Activated B cell treated with CpG ODN at 0.5 μM for 24 hours (primary cell): ENCODE data around the gene DLGAP1. TPM values are rescaled to one million over a fixed set of nuclear protein-coding genes. Genes with fewer than 3 reads are reported as not detected.

Experiments used
- ATAC-seq: fragments of 200-7000 bp; cut with Tn5 transposase; one replicate; pipeline ENCODE4 v1.10.0; 2021; ENCODE audit warnings: low read depth, mild to moderate bottlenecking, moderate library complexity
- CTCF ChIA-PET: fragments of 350-600 bp; sonication (Branson Sonifier 250); formaldehyde crosslinking; loops from one replicate; lab custom pipeline; 2021; ENCODE audit warnings: antibody characterized with exemption; lab: Charles Lee
- POLR2A ChIA-PET: fragments of 350-600 bp; sonication (Branson Sonifier 250); formaldehyde crosslinking; loops from one replicate; lab custom pipeline; 2021; ENCODE audit warnings: antibody characterized with exemption; lab: Charles Lee
- DNase-seq: peaks from one replicate; pipeline ENCODE4 v3.0.0; 2022
- H3K27ac Mint-ChIP-seq: one replicate; pipeline ENCODE4 v1.8.0; 2020; ENCODE audit warnings: mixed read lengths
- H3K27me3 Mint-ChIP-seq: one replicate; pipeline ENCODE4 v1.8.0; 2021; ENCODE audit warnings: mixed read lengths
- H3K36me3 Mint-ChIP-seq: one replicate; pipeline ENCODE4 v1.8.0; 2021; ENCODE audit warnings: low read depth, mixed read lengths
- H3K4me1 Mint-ChIP-seq: one replicate; pipeline ENCODE4 v1.8.0; 2021; ENCODE audit warnings: mixed read lengths
- H3K4me3 Mint-ChIP-seq: one replicate; pipeline ENCODE4 v1.8.0; 2020; ENCODE audit warnings: mild to moderate bottlenecking, mixed read lengths
- H3K9me3 Mint-ChIP-seq: one replicate; pipeline ENCODE4 v1.8.0; 2020; ENCODE audit warnings: mixed read lengths
- CTCF ChIP-seq: fragments of 200-600 bp; IDR thresholded peaks from one replicate; pipeline ENCODE4 v1.8.0; 2022; ENCODE audit warnings: antibody characterized with exemption, mild to moderate bottlenecking
- intact Hi-C: fragments of 100-400 bp; cut with micrococcal nuclease; formaldehyde crosslinking; loops from one replicate; pipeline ENCODE4 v1.15.1; 2024
- total RNA-seq: library from RNA; stranded (reverse); gene quantifications from 2 replicates; pipeline ENCODE4 v1.2.3, GENCODE V29; 2022

The DLGAP1 gene
- total RNA-seq, 1 donor from 2014 or later = 0.18 TPM

GRCh38 chr18:3595369-3596273 lies 859.5 kb downstream of the DLGAP1 start:
- H3K4me3 Mint-ChIP-seq = peak overlapping the region; percentile 90
- intact Hi-C loops = loop anchor here (1.0 to 5.0 kb wide), 8 partner anchors 9 to 941 kb away; partner anchors contain the start of gene SMCHD1
- H3K36me3 Mint-ChIP-seq = peaks cover 23% of the 10 kb centered on the region
- POLR2A ChIA-PET = interaction anchor here (0.7 to 7.9 kb wide), 26 partner anchors 8 to 417 kb away, joined by 3 to 432 read pairs (median 8); partner anchors contain the start of genes MYL12A, MYL12B and TGIF1
- CTCF ChIA-PET = interaction anchor here (0.6 to 5.8 kb wide), 23 partner anchors 8 to 939 kb away, joined by 3 to 81 read pairs (median 8); no protein-coding TSS in a partner anchor
- H3K27ac Mint-ChIP-seq = peak overlapping the region; percentile 94
- no peak for TF ChIP-seq CTCF
- no peaks in the 10 kb centered on the region for H3K9me3 Mint-ChIP-seq
- H3K27me3 Mint-ChIP-seq = no peaks in the 10 kb centered on the region
- DNase-seq = peak; percentile 40
- H3K4me1 Mint-ChIP-seq = peaks cover 65% of the 10 kb centered on the region
- peak; percentile 35 for ATAC-seq

- POLR2A ChIA-PET = interaction anchor here (0.6 to 7.9 kb wide), 39 partner anchors 8 to 623 kb away, joined by 3 to 432 read pairs (median 8); partner anchors contain the start of genes MYL12A, MYL12B and TGIF1
- Mint-ChIP-seq H3K36me3 (peaks cover 23% of the 10 kb centered on the region), H3K27me3 (no peaks in the 10 kb centered on the region), H3K4me3 (peak overlapping the region; percentile 90), H3K9me3 (no peaks in the 10 kb centered on the region), H3K4me1 (peaks cover 65% of the 10 kb centered on the region), H3K27ac (peak overlapping the region; percentile 94)
- CTCF ChIA-PET = interaction anchor here (0.6 to 5.8 kb wide), 22 partner anchors 8 to 610 kb away, joined by 3 to 81 read pairs (median 9); no protein-coding TSS in a partner anchor
- no peak for DNase-seq
- TF ChIP-seq CTCF = no peak
- intact Hi-C loops = loop anchor here (1.0 to 5.0 kb wide), 15 partner anchors 9 to 940 kb away; partner anchors contain the start of genes LPIN2, MYL12A and SMCHD1
- no peak for ATAC-seq
Measured at GRCh38 chr18:3594760-3595368, 860.2 kb downstream of the DLGAP1 start.

- Mint-ChIP-seq H3K4me1 (peaks cover 65% of the 10 kb centered on the region), H3K4me3 (peak overlapping the region; percentile 90), H3K27ac (peak overlapping the region; percentile 94), H3K9me3 (no peaks in the 10 kb centered on the region), H3K36me3 (peaks cover 20% of the 10 kb centered on the region), H3K27me3 (no peaks in the 10 kb centered on the region)
- intact Hi-C loops = loop anchor here (1.0 to 5.0 kb wide), 12 partner anchors 8 to 939 kb away; partner anchors contain the start of genes LPIN2, MYL12A and SMCHD1
- no peak for TF ChIP-seq CTCF
- DNase-seq = peak; percentile 76
- ChIA-PET POLR2A (interaction anchor here (0.5 to 7.9 kb wide), 63 partner anchors 9 to 622 kb away, joined by 3 to 432 read pairs (median 5); partner anchors contain the start of genes MYL12A, MYL12B and TGIF1), CTCF (interaction anchor here (0.6 to 5.8 kb wide), 31 partner anchors 9 to 609 kb away, joined by 3 to 81 read pairs (median 6); partner anchors contain the start of gene MYL12A)
- peak; percentile 78 for ATAC-seq
Measured at GRCh38 chr18:3593904-3594759, 861.0 kb downstream of the DLGAP1 start.

- ChIA-PET CTCF (interaction anchor here (0.7 to 5.8 kb wide), 23 partner anchors 9 to 348 kb away, joined by 3 to 81 read pairs (median 6); partner anchors contain the start of gene MYL12A), POLR2A (interaction anchor here (0.5 to 7.9 kb wide), 42 partner anchors 9 to 621 kb away, joined by 3 to 432 read pairs (median 7); partner anchors contain the start of genes MYL12A, MYL12B and TGIF1)
- no peak for DNase-seq
- ATAC-seq = peak; percentile 4
- H3K27ac Mint-ChIP-seq = peak overlapping the region; percentile 94
- TF ChIP-seq CTCF = no peak
- H3K36me3 Mint-ChIP-seq = peaks cover 20% of the 10 kb centered on the region
- no peaks in the 10 kb centered on the region for H3K27me3 Mint-ChIP-seq
- H3K4me3 Mint-ChIP-seq = peak overlapping the region; percentile 90
- H3K9me3 Mint-ChIP-seq = no peaks in the 10 kb centered on the region
- intact Hi-C loops = loop anchor here (5.0 kb wide), 1 partner anchor 581 kb away; the partner anchor contains the start of gene LPIN2
- peaks cover 65% of the 10 kb centered on the region for H3K4me1 Mint-ChIP-seq
Measured at GRCh38 chr18:3593381-3593903, 861.7 kb downstream of the DLGAP1 start.
